ENCODE data around the gene FHL1. TPM values are rescaled to one million over a fixed set of nuclear protein-coding genes. Genes with fewer than 3 reads are reported as not detected.

The FHL1 gene
- total RNA-seq, 1 donor = 18.8 TPM

GRCh38 chrX:136191171-136191570 is 43.8 kb downstream of the FHL1 start:
- H3K4me3 ChIP-seq (ENCODE audit: low read length) = no peak overlapping the region

GRCh38 chrX:136192135-136192534 is 44.8 kb downstream of the FHL1 start:
- H3K4me3 ChIP-seq (ENCODE audit: low read length) = no peak overlapping the region

More at GRCh38 chrX:136191171-136191570, 43.8 kb downstream of the FHL1 start:
- H3K27me3 ChIP-seq (ENCODE audit: insufficient read depth, low read length) = no peaks in the 10 kb centered on the region
- H3K4me1 ChIP-seq (ENCODE audit: insufficient read depth, low read length) = peaks cover 25% of the 10 kb centered on the region
- H3K9me3 ChIP-seq (ENCODE audit: low read depth, low read length) = no peaks in the 10 kb centered on the region

GRCh38 chrX:136192839-136193414 is 45.6 kb downstream of the FHL1 start:
- no peak overlapping the region for H3K4me3 ChIP-seq (ENCODE audit: low read length)
- no peaks in the 10 kb centered on the region for H3K9me3 ChIP-seq (ENCODE audit: low read depth, low read length)
- H3K4me1 ChIP-seq (ENCODE audit: insufficient read depth, low read length) = peaks cover 25% of the 10 kb centered on the region
- H3K27me3 ChIP-seq (ENCODE audit: insufficient read depth, low read length) = no peaks in the 10 kb centered on the region

More at GRCh38 chrX:136192135-136192534, 44.8 kb downstream of the FHL1 start:
- Histone ChIP-seq H3K4me1 (ENCODE audit: insufficient read depth, low read length) (peaks cover 25% of the 10 kb centered on the region), H3K9me3 (ENCODE audit: low read depth, low read length) (no peaks in the 10 kb centered on the region), H3K27me3 (ENCODE audit: insufficient read depth, low read length) (no peaks in the 10 kb centered on the region)

GRCh38 chrX:136193771-136194170 is 46.4 kb downstream of the FHL1 start:
- no peak overlapping the region for H3K4me3 ChIP-seq (ENCODE audit: low read length)
- H3K9me3 ChIP-seq (ENCODE audit: low read depth, low read length) = no peaks in the 10 kb centered on the region
- H3K27me3 ChIP-seq (ENCODE audit: insufficient read depth, low read length) = no peaks in the 10 kb centered on the region
- H3K4me1 ChIP-seq (ENCODE audit: insufficient read depth, low read length) = peaks cover 25% of the 10 kb centered on the region

GRCh38 chrX:136194536-136194935 is 47.2 kb downstream of the FHL1 start:
- H3K9me3 ChIP-seq (ENCODE audit: low read depth, low read length) = no peaks in the 10 kb centered on the region
- no peak overlapping the region for H3K4me3 ChIP-seq (ENCODE audit: low read length)

GRCh38 chrX:136195247-136195646 is 47.9 kb downstream of the FHL1 start:
- Histone ChIP-seq H3K4me3 (ENCODE audit: low read length) (no peak overlapping the region), H3K4me1 (ENCODE audit: insufficient read depth, low read length) (peaks cover 25% of the 10 kb centered on the region), H3K9me3 (ENCODE audit: low read depth, low read length) (no peaks in the 10 kb centered on the region), H3K27me3 (ENCODE audit: insufficient read depth, low read length) (no peaks in the 10 kb centered on the region)

More at GRCh38 chrX:136194536-136194935, 47.2 kb downstream of the FHL1 start:
- peaks cover 25% of the 10 kb centered on the region for H3K4me1 ChIP-seq (ENCODE audit: insufficient read depth, low read length)
- H3K27me3 ChIP-seq (ENCODE audit: insufficient read depth, low read length) = no peaks in the 10 kb centered on the region

GRCh38 chrX:136196691-136197155 is 49.4 kb downstream of the FHL1 start:
- H3K4me3 ChIP-seq (ENCODE audit: low read length) = no peak overlapping the region
- no peaks in the 10 kb centered on the region for H3K27me3 ChIP-seq (ENCODE audit: insufficient read depth, low read length)
- peaks cover 18% of the 10 kb centered on the region for H3K4me1 ChIP-seq (ENCODE audit: insufficient read depth, low read length)
- H3K9me3 ChIP-seq (ENCODE audit: low read depth, low read length) = no peaks in the 10 kb centered on the region

- no peaks in the 10 kb centered on the region for H3K9me3 ChIP-seq (ENCODE audit: low read depth, low read length)
- H3K4me1 ChIP-seq (ENCODE audit: insufficient read depth, low read length) = peaks cover 9% of the 10 kb centered on the region
- H3K27me3 ChIP-seq (ENCODE audit: insufficient read depth, low read length) = no peaks in the 10 kb centered on the region
- H3K4me3 ChIP-seq (ENCODE audit: low read length) = no peak overlapping the region
Measured at GRCh38 chrX:136198010-136198409, 50.7 kb downstream of the FHL1 start.

- Histone ChIP-seq H3K4me3 (ENCODE audit: low read length) (no peak overlapping the region), H3K9me3 (ENCODE audit: low read depth, low read length) (no peaks in the 10 kb centered on the region), H3K27me3 (ENCODE audit: insufficient read depth, low read length) (no peaks in the 10 kb centered on the region)
Measured at GRCh38 chrX:136198678-136199243, 51.4 kb downstream of the FHL1 start.

GRCh38 chrX:136199365-136199764 is 52.0 kb downstream of the FHL1 start:
- no peaks in the 10 kb centered on the region for H3K9me3 ChIP-seq (ENCODE audit: low read depth, low read length)
- H3K27me3 ChIP-seq (ENCODE audit: insufficient read depth, low read length) = no peaks in the 10 kb centered on the region

More at GRCh38 chrX:136198678-136199243, 51.4 kb downstream of the FHL1 start:
- H3K4me1 ChIP-seq (ENCODE audit: insufficient read depth, low read length) = peaks cover 1% of the 10 kb centered on the region

GRCh38 chrX:136200466-136200865 is 53.1 kb downstream of the FHL1 start:
- no peak overlapping the region for H3K4me3 ChIP-seq (ENCODE audit: low read length)

More at GRCh38 chrX:136199365-136199764, 52.0 kb downstream of the FHL1 start:
- H3K4me3 ChIP-seq (ENCODE audit: low read length) = no peak overlapping the region
- no peaks in the 10 kb centered on the region for H3K4me1 ChIP-seq (ENCODE audit: insufficient read depth, low read length)

GRCh38 chrX:136201601-136202000 is 54.3 kb downstream of the FHL1 start:
- peaks cover 5% of the 10 kb centered on the region for H3K4me1 ChIP-seq (ENCODE audit: insufficient read depth, low read length)
- H3K4me3 ChIP-seq (ENCODE audit: low read length) = no peak overlapping the region
- no peaks in the 10 kb centered on the region for H3K27me3 ChIP-seq (ENCODE audit: insufficient read depth, low read length)
- no peaks in the 10 kb centered on the region for H3K9me3 ChIP-seq (ENCODE audit: low read depth, low read length)

More at GRCh38 chrX:136200466-136200865, 53.1 kb downstream of the FHL1 start:
- no peaks in the 10 kb centered on the region for H3K9me3 ChIP-seq (ENCODE audit: low read depth, low read length)
- peaks cover 5% of the 10 kb centered on the region for H3K4me1 ChIP-seq (ENCODE audit: insufficient read depth, low read length)
- H3K27me3 ChIP-seq (ENCODE audit: insufficient read depth, low read length) = no peaks in the 10 kb centered on the region

GRCh38 chrX:136202889-136203288 is 55.6 kb downstream of the FHL1 start:
- Histone ChIP-seq H3K4me1 (ENCODE audit: insufficient read depth, low read length) (peaks cover 5% of the 10 kb centered on the region), H3K27me3 (ENCODE audit: insufficient read depth, low read length) (no peaks in the 10 kb centered on the region), H3K9me3 (ENCODE audit: low read depth, low read length) (no peaks in the 10 kb centered on the region), H3K4me3 (ENCODE audit: low read length) (no peak overlapping the region)

- H3K27me3 ChIP-seq (ENCODE audit: insufficient read depth, low read length) = no peaks in the 10 kb centered on the region
Measured at GRCh38 chrX:136203438-136203837, 56.1 kb downstream of the FHL1 start.

GRCh38 chrX:136203951-136204350 is 56.6 kb downstream of the FHL1 start:
- H3K4me1 ChIP-seq (ENCODE audit: insufficient read depth, low read length) = peaks cover 5% of the 10 kb centered on the region

More at GRCh38 chrX:136203438-136203837, 56.1 kb downstream of the FHL1 start:
- no peak overlapping the region for H3K4me3 ChIP-seq (ENCODE audit: low read length)
- peaks cover 5% of the 10 kb centered on the region for H3K4me1 ChIP-seq (ENCODE audit: insufficient read depth, low read length)
- no peaks in the 10 kb centered on the region for H3K9me3 ChIP-seq (ENCODE audit: low read depth, low read length)

GRCh38 chrX:136204571-136204970 is 57.2 kb downstream of the FHL1 start:
- H3K4me1 ChIP-seq (ENCODE audit: insufficient read depth, low read length) = peaks cover 11% of the 10 kb centered on the region

More at GRCh38 chrX:136203951-136204350, 56.6 kb downstream of the FHL1 start:
- Histone ChIP-seq H3K9me3 (ENCODE audit: low read depth, low read length) (no peaks in the 10 kb centered on the region), H3K27me3 (ENCODE audit: insufficient read depth, low read length) (no peaks in the 10 kb centered on the region), H3K4me3 (ENCODE audit: low read length) (no peak overlapping the region)

More at GRCh38 chrX:136204571-136204970, 57.2 kb downstream of the FHL1 start:
- no peaks in the 10 kb centered on the region for H3K27me3 ChIP-seq (ENCODE audit: insufficient read depth, low read length)
- H3K4me3 ChIP-seq (ENCODE audit: low read length) = no peak overlapping the region
- H3K9me3 ChIP-seq (ENCODE audit: low read depth, low read length) = no peaks in the 10 kb centered on the region

All from mononuclear cell (primary cell).